Measurements from ENCODE around the gene MYO9A.

MYO9A gene

DNA sequence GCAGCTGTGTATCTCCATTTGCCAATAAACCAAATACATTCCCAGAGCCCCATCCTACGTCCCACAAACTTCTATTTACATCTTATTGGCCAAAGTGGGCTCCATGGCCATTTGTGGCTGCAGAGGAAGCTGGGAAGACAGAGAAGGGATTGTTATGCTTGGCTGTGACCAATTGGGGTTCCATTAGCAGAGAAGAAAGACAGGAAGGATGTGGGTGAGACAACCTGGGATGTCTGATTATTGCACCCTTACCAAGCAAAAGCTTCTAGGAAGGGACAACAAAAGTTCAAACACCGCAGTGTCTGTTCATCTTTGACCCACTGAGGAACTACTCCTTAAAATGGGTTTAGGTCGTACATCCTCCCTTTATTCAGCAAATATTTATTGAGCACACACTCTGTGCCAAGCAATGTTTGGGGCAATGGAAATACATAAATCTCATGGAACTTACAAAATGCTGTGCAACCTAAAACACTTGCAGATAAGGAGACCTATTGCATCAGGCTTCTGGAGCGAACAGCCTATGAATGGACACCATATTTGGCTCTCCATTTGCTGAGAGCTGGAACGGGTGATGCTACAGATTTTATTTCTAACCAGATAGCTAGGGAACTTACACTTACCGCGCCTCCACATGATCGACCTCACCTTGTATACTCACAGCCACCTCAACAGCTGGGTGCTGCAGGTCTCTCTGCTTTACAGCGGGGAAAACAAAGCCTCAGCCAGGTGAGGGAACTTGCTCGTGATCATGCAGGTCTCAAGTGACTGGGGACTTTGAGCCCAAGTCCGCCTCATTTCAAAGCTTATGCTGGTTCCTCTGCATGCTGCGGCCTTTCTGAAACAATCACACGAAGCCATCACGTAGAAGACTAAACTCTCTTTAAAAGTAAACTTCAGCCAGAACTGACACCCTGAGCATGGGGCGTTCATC lies 329.0 kb downstream of the MYO9A start:
- DNase-seq (ENCODE audit: low read depth in 2 of 3, low spot score in 1 of 3): no peak

DNA sequence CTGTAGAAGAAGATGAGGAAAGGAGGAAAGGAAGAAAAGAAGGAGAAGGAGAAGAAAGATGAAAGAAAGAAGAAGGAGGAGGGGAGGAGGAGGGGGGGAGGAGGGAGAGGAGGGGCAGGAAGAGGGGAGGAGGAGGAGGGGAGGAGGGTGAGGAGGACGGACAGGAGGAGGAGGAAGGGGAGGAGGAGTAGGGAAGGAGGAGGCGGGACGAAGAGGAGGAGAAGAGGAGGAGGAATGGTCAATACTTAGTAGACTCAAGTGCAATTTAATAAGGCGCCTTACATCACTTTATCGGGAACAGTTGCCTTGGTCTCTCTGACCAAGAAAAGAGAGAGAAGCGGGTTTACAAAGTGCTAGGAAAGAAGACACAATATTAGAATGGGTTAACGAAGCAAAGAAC lies 331.3 kb downstream of the MYO9A start:
- DNase-seq (ENCODE audit: low read depth in 2 of 3, low spot score in 1 of 3): no peak

DNA sequence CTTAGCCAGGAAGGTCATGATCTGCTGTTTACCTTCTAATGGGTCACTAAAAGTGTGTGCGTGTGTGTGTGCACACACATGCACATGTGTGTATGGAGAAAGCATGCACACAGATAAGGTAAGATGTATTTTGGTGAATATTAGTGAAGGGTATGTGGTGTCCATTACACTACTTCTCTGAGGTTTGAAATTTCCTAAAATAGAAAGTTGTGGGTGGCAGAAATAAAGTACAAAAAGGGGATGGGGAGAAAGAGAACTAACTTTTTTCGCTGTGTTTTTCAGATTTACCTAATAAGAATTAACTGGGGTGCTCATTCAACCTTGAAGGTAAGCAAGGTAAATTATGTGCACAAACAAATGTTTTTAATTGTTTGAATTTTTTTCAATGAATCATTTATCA lies 332.0 kb downstream of the MYO9A start:
- no peak for DNase-seq (ENCODE audit: low read depth in 2 of 3, low spot score in 1 of 3)

DNA sequence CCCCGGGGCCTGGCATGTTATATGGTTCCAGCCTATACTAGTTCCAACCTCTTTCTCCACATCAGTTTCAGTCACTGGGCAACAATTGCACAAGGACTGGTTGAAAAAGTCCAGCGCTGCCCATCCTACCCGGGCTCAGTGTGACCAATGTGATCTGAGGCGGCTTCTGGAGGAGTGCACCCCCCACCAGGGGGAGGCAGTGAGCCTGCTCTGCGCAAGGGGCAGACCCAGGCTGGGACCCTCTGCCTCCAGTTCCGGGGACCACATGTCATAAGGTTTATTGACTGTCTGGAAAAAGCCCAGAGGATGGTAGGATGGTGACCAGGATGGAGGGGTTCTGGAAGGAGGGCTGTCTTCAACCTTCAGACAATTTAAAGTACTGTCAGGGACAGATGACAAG lies 333.2 kb downstream of the MYO9A start:
- DNase-seq (ENCODE audit: low read depth in 2 of 3, low spot score in 1 of 3): no peak

DNA sequence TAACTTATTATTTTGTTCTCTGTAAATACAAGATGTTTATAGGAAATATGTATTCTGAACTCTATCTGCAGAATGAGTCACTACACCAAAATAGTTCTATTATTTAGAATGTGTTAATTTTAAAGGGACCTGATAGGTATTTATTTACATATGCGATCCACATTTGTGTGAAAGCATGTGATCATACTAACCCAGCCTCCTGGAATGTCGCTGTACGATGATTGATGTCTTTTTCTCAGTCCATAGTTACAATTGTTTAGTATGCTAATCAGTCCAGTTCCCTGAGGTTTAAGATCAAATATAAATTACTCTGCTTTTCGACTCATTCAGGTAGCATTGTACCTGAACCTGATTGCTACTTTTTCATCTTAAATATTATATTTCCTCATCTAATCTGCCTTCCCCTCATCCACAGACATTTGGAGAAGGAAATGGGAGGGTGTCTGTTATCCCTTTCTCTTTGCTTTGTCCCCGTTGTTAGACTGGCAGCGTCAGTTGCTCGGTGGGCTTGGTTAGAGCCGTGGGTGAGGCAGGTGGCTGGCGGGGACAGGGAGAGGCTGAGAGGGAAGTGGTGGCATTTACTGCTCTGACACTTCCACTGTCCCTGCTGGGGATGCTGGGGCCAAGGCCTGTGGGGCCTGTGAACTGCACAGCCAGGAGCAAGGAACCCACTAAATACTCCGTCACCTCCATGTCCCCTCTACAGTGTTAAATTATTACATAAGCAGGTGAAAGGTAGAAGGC lies 335.4 kb downstream of the MYO9A start:
- no peak for DNase-seq (ENCODE audit: low read depth in 2 of 3, low spot score in 1 of 3)

DNA sequence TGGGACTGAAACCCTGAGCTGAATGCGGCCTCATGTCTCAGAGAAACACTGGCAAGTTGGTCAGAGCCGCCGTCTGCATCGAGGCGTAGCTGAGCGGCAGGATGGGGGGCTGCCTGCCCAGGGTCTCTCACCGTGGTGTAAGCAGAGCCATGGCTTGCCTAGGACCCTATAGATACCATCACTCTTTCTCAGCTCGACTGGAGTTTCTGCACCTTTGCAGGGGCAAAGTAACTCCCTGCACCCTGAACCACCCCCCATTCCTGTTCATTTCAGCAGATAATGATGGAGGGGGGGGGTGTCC lies 336.0 kb downstream of the MYO9A start:
- no peak for DNase-seq (ENCODE audit: low read depth in 2 of 3, low spot score in 1 of 3)

DNA sequence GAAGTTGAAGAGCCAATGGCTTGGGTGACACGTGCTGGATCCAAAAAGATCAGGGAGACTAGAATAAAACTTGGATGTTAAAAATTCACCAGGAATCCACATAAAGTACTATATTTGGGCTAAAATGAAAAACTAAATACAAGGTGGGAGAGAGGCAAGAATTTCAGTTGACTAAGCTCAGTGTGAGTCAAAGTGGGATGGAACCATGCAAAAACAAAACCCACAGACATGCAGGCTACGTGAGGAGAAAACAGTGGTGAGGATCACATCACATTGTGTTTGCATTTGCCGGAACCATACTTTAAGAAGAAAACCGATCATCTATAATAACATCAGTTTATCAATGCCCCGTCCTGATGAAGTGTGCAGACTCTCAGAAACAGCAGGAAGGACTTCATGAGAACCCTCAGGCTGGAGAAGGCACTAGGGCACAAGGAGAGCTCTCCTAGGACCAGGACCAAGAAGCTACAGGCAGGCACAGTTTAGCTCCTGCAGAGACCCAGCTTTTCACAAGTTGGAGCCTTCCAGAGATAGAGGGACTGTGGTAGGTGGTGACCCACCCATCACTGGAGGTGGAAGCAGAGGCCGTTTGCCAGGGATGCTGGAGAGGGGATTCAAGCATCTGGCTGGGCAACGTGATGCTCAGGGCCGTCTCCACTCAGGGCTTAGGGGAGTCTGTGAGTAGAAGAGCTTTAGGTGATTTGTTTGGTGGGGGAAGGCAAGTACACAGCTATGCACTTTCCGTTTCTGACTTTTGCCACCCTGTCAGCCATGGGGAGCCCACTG lies 336.6 kb downstream of the MYO9A start:
- no peak for DNase-seq (ENCODE audit: low read depth in 2 of 3, low spot score in 1 of 3)

DNA sequence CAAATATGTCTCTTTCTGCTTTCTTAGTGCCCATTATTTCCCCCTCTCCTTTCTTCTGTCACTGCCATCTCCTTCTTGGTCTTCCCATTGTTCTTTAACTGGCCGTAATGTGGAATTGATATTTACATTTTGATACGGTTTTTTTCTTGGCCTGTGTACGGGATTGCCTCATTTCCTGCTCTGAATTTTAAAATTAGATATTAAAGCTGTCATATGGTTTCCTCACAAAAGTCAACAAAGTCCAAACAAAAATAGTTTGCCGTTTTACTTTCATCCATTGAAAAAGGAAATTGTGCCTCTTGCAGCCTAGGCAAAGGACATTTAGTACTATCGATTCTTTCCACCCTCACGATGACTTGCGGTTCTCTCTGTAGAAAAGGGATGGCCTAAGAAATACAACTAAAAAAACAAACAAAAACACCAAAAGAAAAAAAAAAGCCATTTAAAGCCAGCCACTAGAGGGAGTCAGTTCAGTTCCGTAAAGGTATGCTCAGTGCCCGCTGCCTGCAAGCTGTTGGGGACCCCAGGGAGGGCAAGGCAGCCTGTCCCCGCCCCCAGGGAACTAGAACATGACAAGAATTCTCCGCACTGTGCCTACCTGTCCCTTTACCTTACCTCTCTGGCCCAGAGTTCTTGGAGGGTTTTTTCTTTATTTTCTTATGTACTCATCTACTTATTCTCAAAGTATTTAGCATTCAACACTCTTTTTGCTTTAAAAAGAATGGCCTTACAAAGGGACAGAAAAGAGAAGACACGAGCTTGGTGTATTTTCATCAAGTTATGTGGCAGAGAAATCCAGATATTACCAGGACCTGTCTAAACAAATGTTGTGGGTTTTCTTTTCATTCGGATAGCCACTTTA lies 337.6 kb downstream of the MYO9A start:
- DNase-seq (ENCODE audit: low read depth in 2 of 3, low spot score in 1 of 3): peak in 1 of 3 donors; percentile 27

DNA sequence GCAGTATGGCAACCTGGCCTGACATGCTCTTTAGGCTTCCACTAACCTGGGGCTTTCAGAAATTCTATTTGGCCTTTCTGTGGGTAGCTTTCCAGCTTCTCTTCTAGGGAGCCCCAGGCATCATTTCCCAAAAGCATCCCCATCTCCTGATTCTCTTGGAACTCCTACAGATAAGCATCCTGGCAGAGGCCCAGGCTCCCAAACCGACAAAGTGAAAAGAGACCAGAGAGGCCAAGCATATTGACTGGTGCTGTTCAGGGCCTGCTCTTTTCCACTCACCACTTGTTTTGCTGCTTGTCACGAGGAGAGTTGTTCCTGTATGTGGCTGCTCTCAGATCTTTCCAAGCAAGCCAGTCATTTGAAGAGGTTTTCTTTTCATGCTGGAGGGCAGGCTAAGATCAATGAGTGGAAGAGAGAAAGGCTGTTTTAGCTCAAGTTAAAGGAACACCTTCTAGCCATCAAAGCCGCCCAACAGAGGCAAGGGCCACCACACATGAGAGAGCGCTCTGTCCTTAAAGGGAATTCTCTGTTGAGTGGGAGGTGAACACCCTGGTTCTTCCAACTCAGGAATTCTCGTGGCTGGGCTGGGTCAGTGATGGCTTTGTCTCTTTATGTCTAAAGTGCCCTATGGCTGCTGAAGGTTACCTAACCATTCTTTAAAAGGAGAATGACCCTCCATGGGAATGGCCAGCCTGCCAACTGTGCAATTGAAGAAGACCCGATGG lies 338.7 kb downstream of the MYO9A start:
- DNase-seq (ENCODE audit: low read depth in 2 of 3, low spot score in 1 of 3): no peak

DNA sequence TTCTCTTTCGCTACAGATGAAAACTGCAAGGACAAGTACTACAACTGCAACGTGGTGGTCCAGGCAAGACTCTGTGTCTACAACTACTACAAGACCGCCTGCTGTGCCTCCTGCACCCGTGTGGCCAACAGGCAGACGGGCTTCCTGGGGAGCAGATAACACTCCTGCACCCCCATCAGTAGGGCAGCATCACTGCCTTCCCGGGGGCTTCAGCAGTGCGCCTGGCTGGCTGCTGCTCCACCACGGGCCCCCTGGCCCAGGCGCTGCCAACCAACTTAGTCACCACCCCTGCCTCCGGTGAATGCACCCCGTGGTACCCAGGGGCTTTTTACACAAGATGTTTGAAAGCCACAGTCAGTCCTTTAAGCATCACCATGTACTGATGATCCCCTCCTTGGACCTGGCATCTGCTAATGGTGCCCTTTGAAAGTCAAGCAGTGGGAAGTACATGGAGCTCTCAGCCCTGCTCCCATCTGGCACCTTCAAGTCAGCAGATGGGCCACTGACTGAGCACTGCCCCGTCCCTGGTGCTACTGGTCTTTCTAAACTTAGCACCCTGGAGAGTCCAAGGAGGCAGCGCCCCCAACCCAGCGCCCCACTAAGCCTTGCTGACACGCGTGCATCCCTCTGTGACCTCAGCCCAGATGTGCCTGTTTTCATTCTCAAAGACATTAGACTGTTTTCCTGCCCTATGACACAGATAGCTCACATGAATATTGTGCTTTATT lies 340.6 kb downstream of the MYO9A start:
- DNase-seq (ENCODE audit: low read depth in 2 of 3, low spot score in 1 of 3): no peak

DNA sequence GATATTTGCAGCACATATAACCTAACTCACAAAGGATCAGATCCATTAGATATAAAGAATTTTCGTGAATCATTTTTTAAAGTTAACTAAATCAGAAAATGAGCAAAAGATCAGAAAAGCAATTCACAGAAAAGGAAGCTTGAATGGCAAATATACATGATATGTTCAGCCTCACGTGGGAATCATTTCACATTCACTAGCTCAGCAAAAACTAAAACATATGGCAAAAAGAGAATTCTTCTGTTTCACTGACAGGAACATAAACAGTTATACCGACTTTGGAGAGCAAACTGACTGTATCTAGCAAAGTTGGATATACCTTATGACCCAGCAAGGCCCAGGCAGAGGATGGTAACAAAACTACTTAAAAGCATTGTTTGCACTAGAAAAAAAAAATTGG lies 341.6 kb downstream of the MYO9A start:
- DNase-seq (ENCODE audit: low read depth in 2 of 3, low spot score in 1 of 3): no peak

DNA sequence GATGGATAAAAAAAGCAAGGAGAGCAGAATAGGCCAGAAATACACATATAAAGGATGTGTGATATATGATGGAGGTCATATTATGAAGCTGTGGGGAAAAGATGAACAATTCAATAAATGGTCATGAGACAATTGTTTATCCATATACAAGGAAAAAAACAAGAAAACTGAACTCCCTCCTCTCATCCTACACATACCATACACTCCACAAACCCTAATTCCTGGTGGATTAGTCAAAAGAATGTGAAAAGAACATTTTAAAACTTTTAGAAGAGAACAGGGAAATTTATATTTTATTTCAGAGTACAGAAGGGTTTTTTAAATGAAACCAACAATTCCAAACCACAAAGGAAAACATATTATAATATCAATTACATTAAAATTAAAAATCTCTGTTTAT lies 342.1 kb downstream of the MYO9A start:
- DNase-seq (ENCODE audit: low read depth in 2 of 3, low spot score in 1 of 3): no peak

DNA sequence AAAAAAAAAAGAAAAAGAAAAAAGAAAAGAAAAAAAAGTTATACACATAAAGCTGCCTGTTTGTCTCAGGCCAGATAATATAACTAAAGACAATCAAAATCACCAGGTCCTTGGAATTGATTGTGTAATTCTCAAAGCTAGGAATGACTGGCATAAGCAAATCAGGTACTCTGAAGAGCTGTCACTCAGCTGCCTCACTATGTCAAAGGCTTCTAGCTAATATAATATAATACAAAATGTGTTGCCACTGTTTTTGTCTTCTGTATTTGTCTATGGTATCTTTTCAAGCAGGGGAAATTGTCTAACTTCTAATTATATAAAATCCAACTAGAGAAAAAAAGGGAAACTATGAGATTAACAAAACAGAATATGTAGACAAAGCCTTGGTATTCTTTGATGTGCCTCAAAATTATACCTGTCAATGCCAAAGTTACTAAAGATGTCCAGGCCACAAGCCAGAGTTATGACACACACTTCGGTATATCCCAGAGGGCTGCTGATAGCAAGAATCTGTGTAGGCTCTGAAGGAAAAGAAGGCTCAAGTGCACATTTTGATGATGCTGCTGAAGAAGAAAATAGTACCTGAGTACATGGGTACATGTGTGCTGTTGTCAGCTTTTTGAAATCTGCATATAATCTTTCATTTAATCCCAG lies 344.6 kb downstream of the MYO9A start:
- DNase-seq (ENCODE audit: low read depth in 2 of 3, low spot score in 1 of 3): no peak

Data from stimulated activated CD4-positive, alpha-beta T cell treated with anti-CD3 and anti-CD28 coated beads, Interleukin-12 subunit alpha, Interleukin-12 subunit beta, amount 100 ng/mL, for 48 hours (primary cell).